HCT116 (cell line): ENCODE measurements around the gene IRGC. TPM values are rescaled to one million over a fixed set of nuclear protein-coding genes. Genes with fewer than 3 reads are reported as not detected.

Source experiments
- ATAC-seq: fragments of 200-7000 bp; cut with Tn5 transposase; 2 replicates; pipeline ENCODE4 v1.9.1; 2020; ENCODE audit warnings: mild to moderate bottlenecking, moderate library complexity
- BruUV-seq: library from RNA; stranded (reverse); fragments of 400-500 nt; replicated peaks from 2 replicates; lab custom pipeline; 2021; lab: Mats Ljungman, UMichigan
- CTCF ChIA-PET: fragments of 300-600 bp; sonication (Branson Sonifier 250); formaldehyde crosslinking; loops from one replicate; lab custom pipeline; 2021; ENCODE audit warnings: antibody characterized with exemption; lab: Charles Lee
- POLR2A ChIA-PET: fragments of 300-600, 350-600 bp; sonication (Branson Sonifier 250); formaldehyde crosslinking; loops from one replicate; lab custom pipeline; 2021; ENCODE audit warnings: antibody characterized with exemption; lab: Charles Lee
- RAD21 ChIA-PET, 2 experiments: fragments of 300-600 bp; sonication (Branson Sonifier 250); formaldehyde crosslinking; loops; one replicate each; lab custom pipeline; 2023; ENCODE audit warnings: low total read pairs in 2 of 2; ENCODE audit not compliant: uncharacterized antibody in 2 of 2, unreplicated experiment in 2 of 2, low non-redundant PET in 1 of 2; lab: Charles Lee
- DNase-seq: peaks from one replicate; pipeline ENCODE4 v3.0.0-alpha.2; 2010; ENCODE audit warnings: low read depth, low spot score
- H2AFZ ChIP-seq: fragments of 200-600 bp; shearing (Covaris generic), sonication (generic); 2 replicates; pipeline ENCODE4 v1.6.1; 2017; ENCODE audit warnings: low read depth, mixed run types, mixed read lengths, antibody characterized with exemption, low read length; ENCODE audit not compliant: poor library complexity, severe bottlenecking
- H3K27ac ChIP-seq: 2 replicates; pipeline ENCODE4 v1.5.1; 2012; ENCODE audit warnings: low read depth, low read length
- H3K27me3 ChIP-seq: fragments of 200-600 bp; sonication (generic); 2 replicates; pipeline ENCODE4 v1.6.1; 2016; ENCODE audit warnings: mixed run types, low read length, mixed read lengths; ENCODE audit not compliant: insufficient read depth
- H3K36me3 ChIP-seq, 2 experiments: fragments of 200-500 bp in 1 of 2; fragments of 200-600 bp in 1 of 2; sonication (Bioruptor generic) in 1 of 2; sonication (generic) in 1 of 2; 2 replicates each; pipeline versions ENCODE4 v1.5.1 to v1.6.1; 2014 to 2016; ENCODE audit warnings: low read length in 2 of 2, inconsistent platforms in 1 of 2, mixed read lengths in 1 of 2, mixed run types in 1 of 2; ENCODE audit not compliant: insufficient read depth in 2 of 2, control insufficient read depth in 1 of 2
- H3K4me1 ChIP-seq, 2 experiments: fragments of 200-600 bp in 1 of 2; sonication (generic) in 1 of 2; 2 replicates each; pipeline versions ENCODE4 v1.5.1 to v1.6.1; 2012 to 2017; ENCODE audit warnings: low read length in 2 of 2, inconsistent platforms in 1 of 2, mild to moderate bottlenecking in 1 of 2, mixed read lengths in 1 of 2, mixed run types in 1 of 2, moderate library complexity in 1 of 2; ENCODE audit not compliant: insufficient read depth in 2 of 2, control insufficient read depth in 1 of 2
- H3K4me2 ChIP-seq: fragments of 200-600 bp; sonication (generic); 2 replicates; pipeline ENCODE4 v1.6.1; 2017; ENCODE audit warnings: mixed run types, low read length, mixed read lengths
- H3K4me3 ChIP-seq, 2 experiments: fragments of 200-600 bp in 1 of 2; sonication (generic) in 1 of 2; replicated peaks in 1 of 2; 2 replicates each; pipeline ENCODE4 v1.5.1; 2011 to 2016; ENCODE audit warnings: low read length in 2 of 2, control low read depth in 1 of 2, low read depth in 1 of 2, mild to moderate bottlenecking in 1 of 2, mixed read lengths in 1 of 2, mixed run types in 1 of 2
- H3K79me2 ChIP-seq: fragments of 200-600 bp; sonication (generic); 2 replicates; pipeline ENCODE4 v1.6.1; 2017; ENCODE audit warnings: mild to moderate bottlenecking, mixed run types, low read length, moderate library complexity, mixed read lengths; ENCODE audit not compliant: insufficient read depth
- H3K9ac ChIP-seq: fragments of 200-600 bp; sonication (generic); 2 replicates; pipeline ENCODE4 v1.6.1; 2016; ENCODE audit warnings: low read length, mixed read lengths
- H3K9me2 ChIP-seq: fragments of 200-600 bp; sonication (generic), shearing (Covaris generic); 2 replicates; pipeline ENCODE4 v1.6.1; 2017; ENCODE audit warnings: mixed run types, mild to moderate bottlenecking, moderate library complexity; ENCODE audit not compliant: insufficient read depth
- H3K9me3 ChIP-seq, 2 experiments: fragments of 200-500 bp in 1 of 2; fragments of 200-600 bp in 1 of 2; sonication (Bioruptor generic) in 1 of 2; sonication (generic) in 1 of 2; 2 replicates each; pipeline ENCODE4 v1.6.1; 2014 to 2017; ENCODE audit warnings: low read length in 2 of 2, mixed read lengths in 2 of 2, inconsistent platforms in 1 of 2, low read depth in 1 of 2, mild to moderate bottlenecking in 1 of 2, mixed run types in 1 of 2, moderate library complexity in 1 of 2; ENCODE audit not compliant: control insufficient read depth in 1 of 2, insufficient read depth in 1 of 2
- H4K20me1 ChIP-seq: fragments of 200-600 bp; sonication (generic), shearing (Covaris generic); 2 replicates; pipeline ENCODE4 v1.6.1; 2017; ENCODE audit warnings: mixed run types, mild to moderate bottlenecking, moderate library complexity; ENCODE audit not compliant: insufficient read depth
- CEBPB ChIP-seq: IDR thresholded peaks from 2 replicates; pipeline ENCODE4 v1.6.1; 2012; ENCODE audit warnings: low read depth
- EGR1 ChIP-seq: IDR thresholded peaks from 2 replicates; pipeline ENCODE4 v1.6.1; 2012; ENCODE audit warnings: low read depth
- ELF1 ChIP-seq: IDR thresholded peaks from 2 replicates; pipeline ENCODE4 v1.6.1; 2012; ENCODE audit warnings: low read depth, borderline replicate concordance
- POLR2A ChIP-seq: IDR thresholded peaks from 2 replicates; pipeline ENCODE4 v1.7.0; 2011; ENCODE audit warnings: borderline replicate concordance; ENCODE audit not compliant: insufficient read depth, insufficient read length; ENCODE audit errors: extremely low read depth
- SIN3A ChIP-seq: IDR thresholded peaks from 2 replicates; pipeline ENCODE4 v1.6.1; 2012; ENCODE audit warnings: low read depth
- YY1 ChIP-seq: IDR thresholded peaks from 2 replicates; pipeline ENCODE4 v1.6.1; 2011; ENCODE audit warnings: low read length, low read depth, moderate library complexity, mild to moderate bottlenecking; ENCODE audit not compliant: insufficient replicate concordance; ENCODE audit errors: extremely low read depth
- ZNF274 ChIP-seq: fragments of 200-500 bp; sonication (Bioruptor generic); IDR thresholded peaks from 2 replicates; pipeline ENCODE4 v1.6.1; 2014; ENCODE audit warnings: mild to moderate bottlenecking, low read depth, low read length, inconsistent platforms
- intact Hi-C: fragments of 100-400 bp; cut with micrococcal nuclease; formaldehyde crosslinking; loops from 2 replicates; pipeline ENCODE4 v1.10.0; 2022
- total RNA-seq: library from RNA; stranded (reverse); gene quantifications from one replicate; pipeline ENCODE4 v1.2.1, GENCODE V29; 2021; ENCODE audit not compliant: unreplicated experiment
- TF ChIP-seq, protein P1 (sequence below): IDR thresholded peaks from 2 replicates; pipeline ENCODE4 v1.6.1; 2011; ENCODE audit warnings: mild to moderate bottlenecking, low read length, moderate library complexity; ENCODE audit not compliant: insufficient replicate concordance; ENCODE audit errors: extremely low read depth

Gene IRGC
- total RNA-seq, 1 experiment from 2014 or later, result not detected

DNA sequence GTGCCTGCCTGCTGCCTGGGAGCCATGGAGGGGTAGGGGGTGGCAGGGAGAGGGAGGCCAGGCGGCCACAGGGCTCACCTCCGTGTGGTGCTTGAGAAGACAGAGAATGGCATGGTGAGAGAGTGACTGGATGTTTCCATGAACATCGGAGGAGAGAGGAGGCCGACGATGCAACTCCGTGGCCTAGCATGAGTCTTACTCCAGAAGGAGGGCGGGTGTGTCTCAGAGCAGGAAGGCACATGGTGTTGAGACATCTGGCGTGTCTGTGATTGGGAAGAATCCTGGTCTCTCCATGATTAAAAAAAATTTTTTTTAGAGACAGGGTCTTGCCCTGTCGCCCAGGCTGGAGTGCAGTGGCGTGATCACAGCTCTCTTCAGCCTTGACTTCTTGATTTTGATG, 5.1 kb downstream of the IRGC start (continued):
- TF ChIP-seq ELF1 (no peak), YY1 (no peak), ZNF274 (no peak), SIN3A (no peak)

DNA sequence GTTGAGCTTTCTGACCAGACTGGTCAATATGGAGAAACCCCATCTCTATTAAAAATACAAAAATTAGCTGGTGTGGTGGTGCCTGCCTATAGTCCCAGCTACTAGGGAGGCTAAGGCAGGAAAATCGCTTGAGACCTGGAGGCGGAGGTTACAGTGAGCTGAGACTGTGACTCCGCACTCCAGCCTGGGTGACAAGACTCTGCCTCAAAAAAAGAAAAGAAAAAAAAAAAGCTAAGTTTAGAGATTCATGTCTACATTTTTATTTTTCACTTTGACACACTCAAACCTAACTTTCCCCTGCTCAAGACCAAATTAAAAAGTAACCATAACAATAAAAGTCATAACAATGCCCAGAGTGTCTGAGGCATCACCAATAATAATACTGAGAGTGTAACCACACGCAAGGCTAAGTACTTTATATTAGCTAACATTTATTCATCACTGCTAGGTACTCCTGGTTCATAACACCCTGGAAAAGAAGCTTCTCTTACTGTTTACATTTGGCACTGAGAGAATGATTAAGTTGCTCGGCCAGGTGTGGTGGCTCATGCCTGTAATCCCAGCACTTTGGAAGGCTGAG, 5.7 kb downstream of the IRGC start:
- TF ChIP-seq POLR2A (no peak), CEBPB (no peak), SIN3A (no peak), YY1 (no peak), EGR1 (no peak)
- TF ChIP-seq, protein P1, sequence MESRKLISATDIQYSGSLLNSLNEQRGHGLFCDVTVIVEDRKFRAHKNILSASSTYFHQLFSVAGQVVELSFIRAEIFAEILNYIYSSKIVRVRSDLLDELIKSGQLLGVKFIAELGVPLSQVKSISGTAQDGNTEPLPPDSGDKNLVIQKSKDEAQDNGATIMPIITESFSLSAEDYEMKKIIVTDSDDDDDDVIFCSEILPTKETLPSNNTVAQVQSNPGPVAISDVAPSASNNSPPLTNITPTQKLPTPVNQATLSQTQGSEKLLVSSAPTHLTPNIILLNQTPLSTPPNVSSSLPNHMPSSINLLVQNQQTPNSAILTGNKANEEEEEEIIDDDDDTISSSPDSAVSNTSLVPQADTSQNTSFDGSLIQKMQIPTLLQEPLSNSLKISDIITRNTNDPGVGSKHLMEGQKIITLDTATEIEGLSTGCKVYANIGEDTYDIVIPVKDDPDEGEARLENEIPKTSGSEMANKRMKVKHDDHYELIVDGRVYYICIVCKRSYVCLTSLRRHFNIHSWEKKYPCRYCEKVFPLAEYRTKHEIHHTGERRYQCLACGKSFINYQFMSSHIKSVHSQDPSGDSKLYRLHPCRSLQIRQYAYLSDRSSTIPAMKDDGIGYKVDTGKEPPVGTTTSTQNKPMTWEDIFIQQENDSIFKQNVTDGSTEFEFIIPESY, result no peak
- H3K4me3 ChIP-seq, result no peak overlapping the region
- BruUV-seq, result no TSS peak
- POLR2A ChIA-PET, result interaction anchor here (1.1 to 6.1 kb wide), 3 partner anchors 10 to 52 kb away, joined by 3 to 53 read pairs (median 7); partner anchors contain the start of gene PLAUR
- no peaks in the 10 kb centered on the region for H3K9me2 ChIP-seq
- RAD21 ChIA-PET, result interaction anchor here (0.8 to 1.5 kb wide), 3 partner anchors 53 to 126 kb away, joined by 4 to 7 read pairs (median 5); partner anchors contain the start of gene IRGQ (in 1 of the 2)
- DNase-seq (no peak), ATAC-seq (no peak)
- peaks cover 4 to 11% of the 10 kb centered on the region in 2 experiments; a peak in 3 of 4 replicates for H3K4me1 ChIP-seq
- no peaks in the 10 kb centered on the region for H3K79me2 ChIP-seq
- intact Hi-C loops, result loop anchor here (5.0 kb wide), 1 partner anchor 184 kb away; no protein-coding TSS in a partner anchor
- no peaks in the 10 kb centered on the region for H4K20me1 ChIP-seq
- H3K4me2 ChIP-seq, result no peak overlapping the region
- no peaks in the 10 kb centered on the region for H3K36me3 ChIP-seq
- no peaks in the 10 kb centered on the region for H3K9me3 ChIP-seq
- H3K27me3 ChIP-seq, result no peaks in the 10 kb centered on the region
- no peak overlapping the region for H3K9ac ChIP-seq
- H3K27ac ChIP-seq, result no peak overlapping the region
- CTCF ChIA-PET, result interaction anchor here (1.0 to 4.8 kb wide), 6 partner anchors 13 to 274 kb away, joined by 3 to 38 read pairs (median 6); partner anchors contain the start of gene PLAUR
- H2AFZ ChIP-seq, result no peak overlapping the region
